H1 (cell line): Measurements from ENCODE around the gene DIDO1. TPM values are rescaled to one million over a fixed set of nuclear protein-coding genes. Genes with fewer than 3 reads are reported as not detected.

Experiments
- CTCF ChIA-PET: fragments of 300-600 bp; sonication (Branson Sonifier 250); formaldehyde crosslinking; loops from one replicate; lab custom pipeline; 2021; ENCODE audit not compliant: partially characterized antibody; lab: Charles Lee
- POLR2A ChIA-PET: fragments of 300-600 bp; sonication (Branson Sonifier 250); formaldehyde crosslinking; loops from one replicate; lab custom pipeline; 2021; ENCODE audit warnings: inconsistent platforms; ENCODE audit not compliant: partially characterized antibody; lab: Charles Lee
- DNase-seq, 2 experiments: peaks; one replicate each; pipeline versions ENCODE4 v3.0.0 to v3.0.0-alpha.2; 2010 to 2022; ENCODE audit warnings: low spot score in 2 of 2, low read depth in 1 of 2, mixed read lengths in 1 of 2
- FAIRE-seq: peaks from 2 replicates; lab custom pipeline; 2011; peaks lifted over from hg19 to GRCh38; lab: Jason Lieb, UNC
- H2AFZ ChIP-seq: 2 replicates; pipeline ENCODE4 v1.8.1; 2012; ENCODE audit warnings: low read length, inconsistent platforms
- H2AK5ac ChIP-seq: 2 replicates; pipeline ENCODE4 v1.6.1; 2013; ENCODE audit warnings: low read depth, low read length
- H2BK120ac ChIP-seq: replicated peaks from 2 replicates; pipeline ENCODE3; 2013; ENCODE audit warnings: low read depth, low read length, inconsistent platforms
- H2BK12ac ChIP-seq: 2 replicates; pipeline ENCODE4 v1.6.1; 2013; ENCODE audit warnings: low read depth, low read length
- H2BK15ac ChIP-seq: 2 replicates; pipeline ENCODE4 v1.6.1; 2013; ENCODE audit warnings: low read length
- H2BK20ac ChIP-seq: 2 replicates; pipeline ENCODE4 v1.6.1; 2013; ENCODE audit warnings: low read length
- H2BK5ac ChIP-seq: 2 replicates; pipeline ENCODE4 v1.6.1; 2013; ENCODE audit warnings: low read depth, low read length
- H3K14ac ChIP-seq: 2 replicates; pipeline ENCODE4 v1.6.1; 2013; ENCODE audit warnings: inconsistent platforms; ENCODE audit not compliant: insufficient read length
- H3K18ac ChIP-seq: 2 replicates; pipeline ENCODE4 v1.6.1; 2013; ENCODE audit warnings: low read length; ENCODE audit errors: extremely low read depth
- H3K23ac ChIP-seq: 2 replicates; pipeline ENCODE4 v1.6.1; 2013; ENCODE audit warnings: inconsistent platforms; ENCODE audit not compliant: insufficient read length
- H3K23me2 ChIP-seq: 2 replicates; pipeline ENCODE4 v1.6.1; 2013; ENCODE audit warnings: low read depth, low read length
- H3K27ac ChIP-seq: 2 replicates; pipeline ENCODE4 v1.6.1; 2011; ENCODE audit warnings: low read depth, low read length, inconsistent platforms
- H3K27me3 ChIP-seq, 4 experiments: replicated peaks in 1 of 4; 1 replicate in 1 of 4; 2 replicates in 3 of 4; pipeline versions ENCODE4 v1.6.1 to v1.8.1; 2011 to 2013; ENCODE audit warnings: low read length in 3 of 4, mild to moderate bottlenecking in 3 of 4, inconsistent platforms in 2 of 4, mixed read lengths in 2 of 4, moderate library complexity in 1 of 4; ENCODE audit not compliant: control insufficient read depth in 3 of 4, insufficient read depth in 3 of 4; ENCODE audit errors: extremely low read depth in 1 of 4
- H3K36me3 ChIP-seq, 4 experiments: 2 replicates each; pipeline versions ENCODE4 v1.6.1 to v1.8.1; 2011 to 2013; ENCODE audit warnings: mild to moderate bottlenecking in 4 of 4, low read length in 3 of 4, moderate library complexity in 2 of 4, control low read depth in 1 of 4, inconsistent platforms in 1 of 4; ENCODE audit not compliant: insufficient read depth in 4 of 4, control insufficient read depth in 2 of 4
- H3K4ac ChIP-seq: replicated peaks from 2 replicates; pipeline ENCODE3; 2013; ENCODE audit warnings: low read length, low read depth, mixed read lengths, inconsistent platforms; ENCODE audit not compliant: insufficient read length
- H3K4me1 ChIP-seq, 4 experiments: replicated peaks in 1 of 4; 1 replicate in 1 of 4; 2 replicates in 3 of 4; pipeline versions ENCODE4 v1.6.1 to v1.8.1; 2011 to 2013; ENCODE audit warnings: low read length in 3 of 4, inconsistent platforms in 2 of 4, mixed read lengths in 1 of 4; ENCODE audit not compliant: insufficient read depth in 4 of 4, control insufficient read depth in 3 of 4
- H3K4me2 ChIP-seq, 2 experiments: 2 replicates each; pipeline versions ENCODE4 v1.6.1 to v1.8.1; 2011 to 2013; ENCODE audit warnings: low read depth in 2 of 2, low read length in 2 of 2, control low read depth in 1 of 2, inconsistent platforms in 1 of 2, mild to moderate bottlenecking in 1 of 2; ENCODE audit not compliant: insufficient read depth in 1 of 2
- H3K4me3 ChIP-seq, 4 experiments: fragments of 200-600, 300-600 bp in 1 of 4; sonication (generic), shearing (Covaris generic), sonication (Bioruptor Twin) in 1 of 4; 2 replicates each; pipeline versions ENCODE4 v1.5.1 to v1.8.1; 2011 to 2016; ENCODE audit warnings: low read length in 4 of 4, low read depth in 3 of 4, control low read depth in 2 of 4, inconsistent platforms in 2 of 4, mild to moderate bottlenecking in 2 of 4, mixed read lengths in 1 of 4, moderate library complexity in 1 of 4; ENCODE audit not compliant: insufficient read depth in 2 of 4; ENCODE audit errors: extremely low read depth in 1 of 4
- H3K56ac ChIP-seq: replicated peaks from 2 replicates; pipeline ENCODE3; 2013; ENCODE audit warnings: low read depth, mild to moderate bottlenecking, mixed read lengths, low read length, inconsistent platforms; ENCODE audit not compliant: insufficient read length
- H3K79me1 ChIP-seq: 2 replicates; pipeline ENCODE4 v1.6.1; 2013; ENCODE audit warnings: low read depth, low read length, control low read depth
- H3K79me2 ChIP-seq, 2 experiments: 2 replicates each; pipeline versions ENCODE4 v1.6.1 to v1.8.1; 2012 to 2013; ENCODE audit warnings: low read length in 2 of 2, mild to moderate bottlenecking in 2 of 2, inconsistent platforms in 1 of 2; ENCODE audit not compliant: insufficient read depth in 2 of 2, control insufficient read depth in 1 of 2
- H3K9ac ChIP-seq, 4 experiments: replicated peaks in 1 of 4; 1 replicate in 1 of 4; 2 replicates in 3 of 4; pipeline versions ENCODE4 v1.6.1 to v1.8.1; 2011 to 2013; ENCODE audit warnings: low read depth in 3 of 4, low read length in 3 of 4, control low read depth in 2 of 4, mild to moderate bottlenecking in 2 of 4, moderate library complexity in 2 of 4, inconsistent platforms in 1 of 4; ENCODE audit errors: extremely low read depth in 1 of 4
- H3K9me3 ChIP-seq, 2 experiments: 2 replicates each; pipeline versions ENCODE4 v1.6.1 to v1.8.1; 2012 to 2013; ENCODE audit warnings: mild to moderate bottlenecking in 2 of 2, moderate library complexity in 2 of 2, control low read depth in 1 of 2, inconsistent platforms in 1 of 2, low read depth in 1 of 2, low read length in 1 of 2, mixed read lengths in 1 of 2; ENCODE audit not compliant: insufficient read depth in 2 of 2
- H4K20me1 ChIP-seq, 2 experiments: replicated peaks in 1 of 2; 2 replicates each; pipeline versions ENCODE3 to v1.8.1; 2011 to 2013; ENCODE audit warnings: inconsistent platforms in 2 of 2, low read length in 2 of 2, mild to moderate bottlenecking in 1 of 2; ENCODE audit not compliant: insufficient read depth in 2 of 2, control insufficient read depth in 1 of 2
- H4K5ac ChIP-seq: 2 replicates; pipeline ENCODE4 v1.6.1; 2013; ENCODE audit warnings: low read length, low read depth, mixed read lengths, inconsistent platforms; ENCODE audit not compliant: insufficient read length
- H4K8ac ChIP-seq: 2 replicates; pipeline ENCODE4 v1.8.0; 2013; ENCODE audit warnings: mild to moderate bottlenecking, moderate library complexity, low read length, inconsistent platforms; ENCODE audit not compliant: insufficient read depth; ENCODE audit errors: extremely low read depth
- H4K91ac ChIP-seq: replicated peaks from 2 replicates; pipeline ENCODE3; 2013; ENCODE audit warnings: low read length, mixed read lengths, inconsistent platforms; ENCODE audit not compliant: insufficient read length
- HDAC6 ChIP-seq: IDR thresholded peaks from one replicate; pipeline ENCODE4 v1.7.1; 2012; ENCODE audit warnings: low read depth, mild to moderate bottlenecking, inconsistent platforms, low read length, moderate library complexity
- SIRT6 ChIP-seq: IDR thresholded peaks from one replicate; pipeline ENCODE4 v1.7.1; 2012; ENCODE audit warnings: low read length, inconsistent platforms
- WGBS, 2 experiments: shearing (Covaris generic) in 1 of 2; methylation state at CpG; one replicate each; pipeline versions ENCODE4 v1.1.6 to v1.1.7; 2013 to 2015; ENCODE audit warnings: low lambda C conversion rate in 2 of 2, mixed read lengths in 2 of 2, inconsistent platforms in 1 of 2, low coverage in 1 of 2, missing lambda C conversion rate in 1 of 2; ENCODE audit not compliant: insufficient replicate concordance in 2 of 2, insufficient coverage in 1 of 2, insufficient read length in 1 of 2; ENCODE audit errors: extremely low coverage in 1 of 2, missing lambda C conversion rate in 1 of 2; 5-methylcytosine and 5-hydroxymethylcytosine counted together
- polyA plus RNA-seq, 7 experiments: library from polyadenylated mRNA; depleted of rRNA in 3 of 7; stranded (reverse) in 5 of 7; unstranded in 2 of 7; fragments of >200 nt in 5 of 7; fragments of 200-250 nt in 2 of 7; gene quantifications; 1 replicate in 5 of 7; 2 replicates in 1 of 7; 4 replicates in 1 of 7; pipeline versions ENCODE4 v1.2.1 to v1.2.3, GENCODE V29; 2011 to 2013; ENCODE audit warnings: missing spikeins in 2 of 7, mixed read lengths in 2 of 7
- total RNA-seq: library from RNA; stranded (reverse); fragmentation: NEBNext Ultra II Directional; extraction: Animal tissue kit (Norgen Biotek cat#: 25700); gene quantifications from 2 replicates; pipeline ENCODE4 v1.2.1, GENCODE V29; 2021

The DIDO1 gene
- total and polyA plus RNA-seq, 2 of the 8 experiments (the other 6 are each of a cell fraction or from before 2014, with no cell fraction given): 53.6 to 82.8 TPM

DNA sequence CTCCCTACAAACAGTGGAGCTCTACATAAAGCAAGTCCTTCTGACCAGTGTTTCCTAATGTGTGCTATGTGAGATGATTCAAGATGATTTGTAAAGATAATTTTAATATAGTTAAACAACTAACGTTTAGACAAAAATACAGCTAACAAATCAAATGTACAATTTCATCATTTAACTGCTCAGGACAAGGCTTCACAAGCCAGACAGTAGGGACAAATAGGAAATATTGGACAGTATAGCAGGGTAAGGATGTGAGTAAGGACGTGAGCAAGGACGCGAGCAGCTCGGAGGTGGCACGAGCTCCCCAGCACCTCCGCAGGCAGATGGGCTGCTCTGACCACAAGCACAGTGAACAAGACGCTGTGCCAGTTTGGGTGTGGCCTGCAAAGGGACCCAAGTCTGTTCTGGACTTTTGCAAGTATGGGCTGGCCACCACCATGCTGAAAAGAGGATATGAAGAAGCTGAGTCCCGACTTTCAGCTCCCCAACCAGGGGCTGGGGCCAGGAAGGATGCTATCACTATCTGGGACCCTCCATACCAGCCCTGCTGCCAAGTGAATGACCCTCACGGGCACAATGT, 14.5 kb downstream of the DIDO1 start:
- Histone ChIP-seq H2BK20ac (no peak overlapping the region), H4K8ac (no peak overlapping the region), H3K4me3 (no peak overlapping the region), H3K4ac (no peak overlapping the region), H3K18ac (no peak overlapping the region), H3K79me1 (peaks cover 21% of the 10 kb centered on the region), H3K9me3 (no peaks in the 10 kb centered on the region), H2AFZ (no peak overlapping the region), H2AK5ac (no peak overlapping the region), H2BK15ac (no peak overlapping the region), H2BK120ac (no peak overlapping the region), H3K4me2 (no peak overlapping the region), H3K4me1 (peaks cover 4 to 13% (median 11%) of the 10 kb centered on the region in 4 experiments; a peak in 6 of 7 replicates), H3K23ac (no peak overlapping the region), H2BK12ac (no peak overlapping the region), H3K27me3 (no peaks in the 10 kb centered on the region), H3K27ac (no peak overlapping the region), H2BK5ac (no peak overlapping the region; the same call in 1 of the 2 replicates), H3K79me2 (peaks cover 31 to 92% of the 10 kb centered on the region in 2 experiments), H3K56ac (no peak overlapping the region), H3K9ac (no peak overlapping the region), H3K36me3 (peaks cover 24 to 60% (median 51%) of the 10 kb centered on the region in 4 experiments), H4K5ac (no peak overlapping the region), H4K91ac (no peak overlapping the region), H3K14ac (no peak overlapping the region), H4K20me1 (peaks cover 39 to 66% of the 10 kb centered on the region in 2 experiments), H3K23me2 (no peaks in the 10 kb centered on the region)
- ChIA-PET POLR2A (interaction anchor here (1.1 to 20.3 kb wide), 4 partner anchors 11 to 31 kb away, joined by 3 to 363 read pairs (median 104); partner anchors contain the start of genes DIDO1 and GID8), CTCF (interaction anchor here (0.7 to 5.7 kb wide), 10 partner anchors 8 to 97 kb away, joined by 3 to 50 read pairs (median 5); partner anchors contain the start of gene DIDO1)
- DNase-seq (no peak), FAIRE-seq (no peak)
- TF ChIP-seq SIRT6 (no peak), HDAC6 (no peak)
- WGBS, 2 experiments: 94% methylated on average over 10 of the region's 10 CpGs; no CpG with 5 or more reads in 1 of the 2 experiments
